Right lobe of liver (tissue), 6 donors: ENCODE data around the gene MEGF8. TPM values are rescaled to one million over a fixed set of nuclear protein-coding genes. Genes with fewer than 3 reads are reported as not detected.

Experiments
- ATAC-seq, 4 donors: fragments of 200-7000 bp; cut with Tn5 transposase; one replicate each; pipeline ENCODE4 v1.9.1; 2020; ENCODE audit warnings: mild to moderate bottlenecking in 4 of 4, moderate library complexity in 4 of 4
- DNase-seq, 3 donors: peaks; one replicate each; pipeline ENCODE4 v3.0.0-alpha.2; 2020
- H3K27ac ChIP-seq, 3 donors: fragments of 200-600 bp; one replicate each; pipeline ENCODE4 v1.8.0; 2022
- H3K27me3 ChIP-seq, 2 donors: fragments of 200-600 bp; one replicate each; pipeline ENCODE4 v1.8.0; 2022
- H3K36me3 ChIP-seq, 4 donors: fragments of 200-600 bp; sonication (generic) in 1 of 4; one replicate each; pipeline versions ENCODE4 v1.5.1 to v1.8.0; 2017 to 2022; ENCODE audit warnings: control low read depth in 1 of 4
- H3K4me1 ChIP-seq, 4 donors: fragments of 200-600 bp; sonication (generic) in 1 of 4; one replicate each; pipeline versions ENCODE4 v1.5.1 to v1.8.0; 2017 to 2022; ENCODE audit warnings: control low read depth in 1 of 4
- H3K4me3 ChIP-seq, 3 donors: fragments of 200-600 bp; one replicate each; pipeline ENCODE4 v1.8.0; 2022
- H3K9me3 ChIP-seq, 4 donors: fragments of 200-600 bp; sonication (generic) in 1 of 4; one replicate each; pipeline versions ENCODE4 v1.5.1 to v1.8.0; 2017 to 2022; ENCODE audit warnings: control low read depth in 1 of 4
- POLR2A ChIP-seq: fragments of 450-650 bp; IDR thresholded peaks from one replicate; pipeline ENCODE4 v1.6.1; 2017; ENCODE audit warnings: antibody characterized with exemption, mild to moderate bottlenecking
- WGBS: methylation state at CpG from one replicate; pipeline ENCODE4 v1.1.6; 2018; ENCODE audit warnings: low coverage, low lambda C conversion rate; ENCODE audit not compliant: insufficient coverage; ENCODE audit errors: missing lambda C conversion rate; 5-methylcytosine and 5-hydroxymethylcytosine counted together
- intact Hi-C, 2 donors: fragments of 100-400 bp; cut with DNase I; formaldehyde crosslinking; loops; one replicate each; pipeline versions ENCODE4 v1.11.2 to v1.14.1; 2022
- total RNA-seq, 6 experiments: library from RNA; depleted of rRNA in 2 of 6; stranded (reverse); fragments of >200 nt in 2 of 6; fragmentation: NEBNext Ultra II Directional in 3 of 6; extraction: Animal tissue kit (Norgen Biotek cat#: 25700) in 3 of 6; gene quantifications; one replicate each; pipeline versions ENCODE4 v1.1.0 to v1.2.4, GENCODE V29; 2016 to 2023
- TF ChIP-seq, protein P1 (sequence below), 4 donors: fragments of 200-600 bp in 3 of 4; fragments of 450-650 bp in 1 of 4; IDR thresholded peaks; one replicate each; pipeline versions ENCODE4 v1.5.1 to v1.8.0; 2016 to 2022; ENCODE audit warnings: antibody characterized with exemption in 4 of 4, mild to moderate bottlenecking in 2 of 4
- donor health status: DM: no; HTN: yes; CAD: no.
- donor health status: DM: no; HTN: no; CAD: no.
- donor health status: DM: no; HTN: no; CAD: no.
- donor health status: DM: no; HTN: yes; CAD: no.
- donor health status: DM: no; HTN: yes; CAD: no.

Gene MEGF8
- total RNA-seq, 6 experiments from 2014 or later: 5.5 to 11.0 (median 8.7) TPM

DNA sequence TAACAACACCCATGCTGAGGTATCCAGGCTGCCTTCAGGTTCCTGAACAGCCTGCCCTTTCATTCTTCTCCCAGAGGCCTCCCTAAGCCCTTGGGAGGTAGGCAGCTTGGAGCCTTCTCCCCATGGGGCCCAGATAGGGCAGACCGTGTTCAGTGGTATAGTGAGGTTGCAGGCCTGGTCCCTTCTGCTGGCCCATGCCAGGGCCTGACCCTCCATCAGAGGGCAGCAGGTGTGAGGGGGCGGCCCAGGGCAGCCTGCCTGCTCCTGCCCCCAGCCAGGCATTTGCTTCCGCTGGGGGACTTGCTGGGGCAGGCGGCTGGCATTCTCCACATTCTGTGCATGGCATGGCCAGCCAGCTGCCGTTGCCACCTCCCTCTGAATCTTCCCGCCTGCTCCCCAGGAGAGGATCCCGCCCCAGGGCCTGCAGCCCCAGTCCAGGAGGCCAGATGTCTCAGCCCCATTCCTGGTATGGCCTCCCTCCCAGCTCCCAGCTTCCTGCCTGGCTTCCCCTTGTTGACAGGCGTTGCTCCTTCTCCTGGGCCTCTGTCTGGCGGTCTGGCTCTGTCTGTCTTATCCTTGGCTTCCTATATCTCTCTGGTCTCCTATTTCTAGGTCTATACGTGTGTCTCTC lies 47.5 kb upstream of the MEGF8 start:
- Histone ChIP-seq H3K9me3 (no peaks in the 10 kb centered on the region), H3K4me1 (peaks cover 0 to 42% (median 19%) of the 10 kb centered on the region in 4 donors), H3K27me3 (no peaks in the 10 kb centered on the region), H3K27ac (peak overlapping the region; percentile 33 to 47 (median 36)), H3K36me3 (peaks cover 0 to 15% (median 5%) of the 10 kb centered on the region in 4 donors), H3K4me3 (no peak overlapping the region)
- TF ChIP-seq POLR2A: no peak
- TF ChIP-seq, protein P1, sequence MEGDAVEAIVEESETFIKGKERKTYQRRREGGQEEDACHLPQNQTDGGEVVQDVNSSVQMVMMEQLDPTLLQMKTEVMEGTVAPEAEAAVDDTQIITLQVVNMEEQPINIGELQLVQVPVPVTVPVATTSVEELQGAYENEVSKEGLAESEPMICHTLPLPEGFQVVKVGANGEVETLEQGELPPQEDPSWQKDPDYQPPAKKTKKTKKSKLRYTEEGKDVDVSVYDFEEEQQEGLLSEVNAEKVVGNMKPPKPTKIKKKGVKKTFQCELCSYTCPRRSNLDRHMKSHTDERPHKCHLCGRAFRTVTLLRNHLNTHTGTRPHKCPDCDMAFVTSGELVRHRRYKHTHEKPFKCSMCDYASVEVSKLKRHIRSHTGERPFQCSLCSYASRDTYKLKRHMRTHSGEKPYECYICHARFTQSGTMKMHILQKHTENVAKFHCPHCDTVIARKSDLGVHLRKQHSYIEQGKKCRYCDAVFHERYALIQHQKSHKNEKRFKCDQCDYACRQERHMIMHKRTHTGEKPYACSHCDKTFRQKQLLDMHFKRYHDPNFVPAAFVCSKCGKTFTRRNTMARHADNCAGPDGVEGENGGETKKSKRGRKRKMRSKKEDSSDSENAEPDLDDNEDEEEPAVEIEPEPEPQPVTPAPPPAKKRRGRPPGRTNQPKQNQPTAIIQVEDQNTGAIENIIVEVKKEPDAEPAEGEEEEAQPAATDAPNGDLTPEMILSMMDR (IDR thresholded peaks at IDR 0.05): no peak
- ATAC-seq (peak in 1 of 4 donors; percentile 0), DNase-seq (peak in 2 of 3 donors; percentile 35 to 61)
- WGBS: 33% methylated on average over 5 of the region's 10 CpGs
- intact Hi-C loops: no loop called here

DNA sequence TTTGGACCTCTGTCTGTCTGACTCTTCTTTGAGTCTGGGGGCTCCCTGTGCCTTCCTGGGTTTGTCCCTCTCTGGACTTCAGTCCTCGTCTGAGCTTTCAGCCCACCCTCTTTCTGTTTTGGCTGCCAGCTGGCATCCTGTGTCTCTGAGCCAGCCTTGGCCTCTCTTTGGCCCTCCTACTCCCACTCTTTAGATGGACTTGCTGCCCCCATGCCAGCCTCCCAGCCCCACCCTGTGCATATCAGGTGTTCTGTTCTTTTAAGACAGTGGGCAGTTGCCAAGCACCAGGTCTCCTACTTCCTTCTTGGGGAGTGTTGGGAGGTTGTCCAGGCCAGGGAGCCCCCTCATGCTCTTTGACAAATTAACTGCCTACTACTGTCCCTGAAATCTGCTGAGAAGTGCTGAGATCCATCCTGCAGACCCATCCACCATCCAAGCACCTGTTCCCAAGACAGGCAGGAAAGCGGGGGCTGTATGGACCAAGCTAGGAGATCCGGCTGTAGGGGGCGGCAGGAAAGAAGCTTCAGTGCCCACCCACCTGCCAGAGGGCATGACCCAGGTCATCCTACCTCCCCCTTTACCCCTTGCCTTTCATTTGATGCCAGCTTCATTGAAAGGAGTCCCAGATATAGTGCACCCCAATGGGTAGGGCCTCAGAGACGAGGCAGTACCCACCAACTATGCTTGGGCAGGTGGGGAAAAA lies 46.8 kb upstream of the MEGF8 start:
- intact Hi-C loops: no loop called here
- H3K4me3 ChIP-seq: no peak overlapping the region
- H3K27ac ChIP-seq: peak overlapping the region; percentile 36 to 78 (median 47)
- WGBS: 13% methylated on average over 1 of the region's 5 CpGs
- no peaks in the 10 kb centered on the region for H3K27me3 ChIP-seq
- TF ChIP-seq, protein P1 (IDR thresholded peaks at IDR 0.05): no peak
- no peak for TF ChIP-seq POLR2A
- peak in 1 of 3 donors; percentile 32 for DNase-seq
- H3K36me3 ChIP-seq: peaks cover 0 to 10% (median 1%) of the 10 kb centered on the region in 4 donors
- H3K4me1 ChIP-seq: peaks cover 0 to 46% (median 19%) of the 10 kb centered on the region in 4 donors
- ATAC-seq: no peak
- H3K9me3 ChIP-seq: no peaks in the 10 kb centered on the region

DNA sequence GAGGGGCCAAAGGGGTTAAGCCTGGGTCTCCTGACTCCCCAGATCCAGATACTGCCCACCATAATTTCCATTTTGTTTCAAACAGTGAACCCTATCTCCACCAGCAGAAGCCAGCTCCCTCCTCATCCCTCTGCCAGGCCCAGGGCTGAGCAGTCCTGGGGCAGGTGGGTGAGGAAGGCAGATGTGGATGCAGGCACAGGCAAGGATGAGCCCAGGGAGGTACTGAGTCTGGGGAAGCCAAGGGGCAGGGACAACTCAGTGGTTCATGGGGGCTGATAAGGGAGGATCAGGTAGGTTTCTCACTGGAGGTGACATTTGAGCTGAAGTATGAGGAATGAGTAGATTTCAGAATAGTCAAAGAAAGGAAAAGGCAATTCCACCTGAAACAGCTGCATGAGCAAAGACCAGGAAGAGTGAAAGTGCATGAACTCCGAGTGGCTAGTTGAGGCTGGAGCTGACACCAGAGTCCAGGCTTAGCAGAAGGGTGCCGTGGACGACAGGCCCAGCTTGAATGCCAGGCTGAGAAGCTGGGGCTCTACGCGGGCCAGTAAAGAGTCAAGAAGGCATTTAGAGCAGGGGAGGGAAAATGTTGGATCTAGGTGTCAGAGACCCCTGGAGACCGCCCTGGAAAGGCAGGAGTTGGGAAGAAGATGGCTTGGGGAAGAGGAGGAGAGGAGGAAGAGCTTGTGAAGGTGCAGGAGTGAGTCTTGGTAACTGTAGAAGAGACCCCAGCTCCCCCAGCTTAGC lies 46.1 kb upstream of the MEGF8 start:
- no peak for DNase-seq
- ATAC-seq: no peak
- H3K36me3 ChIP-seq: peaks cover 0 to 4% (median 0%) of the 10 kb centered on the region in 4 donors
- intact Hi-C loops: no loop called here
- 2% methylated on average over 6 of the region's 6 CpGs for WGBS
- H3K4me1 ChIP-seq: peaks cover 0 to 46% (median 18%) of the 10 kb centered on the region in 4 donors
- no peak for TF ChIP-seq POLR2A
- TF ChIP-seq, protein P1 (IDR thresholded peaks at IDR 0.05): no peak
- H3K27me3 ChIP-seq: no peaks in the 10 kb centered on the region
- peak overlapping the region; percentile 66 to 87 (median 78) for H3K27ac ChIP-seq
- no peaks in the 10 kb centered on the region for H3K9me3 ChIP-seq
- H3K4me3 ChIP-seq: peak overlapping the region; percentile 73 to 82 (median 76)

DNA sequence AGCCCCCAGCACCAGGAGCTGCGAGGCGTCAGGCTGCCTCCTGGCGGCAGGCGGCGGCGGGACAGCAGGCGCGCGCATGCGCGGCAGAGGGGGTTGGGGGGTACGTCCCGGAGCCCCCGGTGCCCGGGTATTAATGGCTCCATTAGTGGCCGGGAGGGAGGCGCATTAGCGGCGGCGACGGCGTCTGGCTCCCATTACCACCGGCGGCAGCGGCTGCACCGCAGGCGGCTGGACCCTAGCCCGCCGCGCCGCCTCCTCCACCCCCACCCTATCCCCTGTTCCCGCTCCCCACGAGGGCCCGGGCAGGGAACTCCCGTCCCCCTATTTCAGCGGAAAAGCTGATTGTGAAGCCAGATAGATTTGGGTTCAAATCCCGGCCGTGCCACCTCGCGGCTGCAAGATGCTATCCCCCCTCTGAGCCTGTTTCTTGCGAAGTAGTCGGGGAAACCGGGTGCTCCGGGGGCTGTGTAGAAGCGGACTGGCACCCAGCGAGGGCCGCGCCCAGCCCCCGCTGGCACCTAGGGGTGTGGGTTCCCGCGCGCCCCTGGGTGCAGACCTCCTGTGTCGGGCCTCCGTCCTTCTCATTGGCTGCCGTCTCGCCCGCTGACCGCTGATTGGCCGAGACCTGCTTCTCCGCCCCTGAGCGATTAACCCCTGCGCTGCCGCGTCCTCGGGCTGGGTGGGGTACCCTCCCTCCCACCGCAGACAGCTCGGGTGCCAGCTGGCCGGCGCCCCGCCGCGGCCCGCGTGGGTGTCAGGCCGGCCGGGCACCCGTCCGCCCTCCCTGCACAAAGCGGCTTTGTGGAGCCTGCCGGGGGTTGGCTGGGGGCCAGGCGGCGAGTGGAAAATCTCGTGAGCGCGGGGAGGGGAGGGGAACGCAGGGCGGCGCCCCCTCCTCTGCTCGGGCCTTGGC lies 45.3 kb upstream of the MEGF8 start:
- ATAC-seq (peak; percentile 46 to 64 (median 56)), DNase-seq (peak; percentile 89 to 91 (median 90))
- peak overlapping the region; percentile 73 to 82 (median 76) for H3K4me3 ChIP-seq
- WGBS: 0% methylated on average over 24 of the region's 89 CpGs
- H3K4me1 ChIP-seq: peaks cover 0 to 50% (median 19%) of the 10 kb centered on the region in 4 donors
- H3K27me3 ChIP-seq: no peaks in the 10 kb centered on the region
- no peaks in the 10 kb centered on the region for H3K36me3 ChIP-seq
- intact Hi-C loops: no loop called here
- H3K9me3 ChIP-seq: no peaks in the 10 kb centered on the region
- TF ChIP-seq POLR2A: peak; percentile 55
- TF ChIP-seq, protein P1 (IDR thresholded peaks at IDR 0.05): peak; percentile 86 to 94 (median 89)
- H3K27ac ChIP-seq: peak overlapping the region; percentile 66 to 87 (median 78)
